Activated CD8-positive, alpha-beta memory T cell treated with anti-CD3 and anti-CD28 coated beads, Interleukin-2, amount 50 U/mL, for 1 hour (primary cell): ENCODE measurements around the gene PLCH2.

Source experiments
- DNase-seq: peaks from one replicate; pipeline ENCODE4 v3.0.0-alpha.2; 2020; ENCODE audit errors: extremely low read depth

PLCH2 gene

GRCh38 chr1:2515763-2516080, 39.6 kb downstream of the PLCH2 start:
- no peak for DNase-seq

- no peak for DNase-seq
These were observed 40.0 kb downstream of the PLCH2 start for GRCh38 chr1:2516124-2516523.

- no peak for DNase-seq
These were observed 40.9 kb downstream of the PLCH2 start for GRCh38 chr1:2516946-2517345.

DNA sequence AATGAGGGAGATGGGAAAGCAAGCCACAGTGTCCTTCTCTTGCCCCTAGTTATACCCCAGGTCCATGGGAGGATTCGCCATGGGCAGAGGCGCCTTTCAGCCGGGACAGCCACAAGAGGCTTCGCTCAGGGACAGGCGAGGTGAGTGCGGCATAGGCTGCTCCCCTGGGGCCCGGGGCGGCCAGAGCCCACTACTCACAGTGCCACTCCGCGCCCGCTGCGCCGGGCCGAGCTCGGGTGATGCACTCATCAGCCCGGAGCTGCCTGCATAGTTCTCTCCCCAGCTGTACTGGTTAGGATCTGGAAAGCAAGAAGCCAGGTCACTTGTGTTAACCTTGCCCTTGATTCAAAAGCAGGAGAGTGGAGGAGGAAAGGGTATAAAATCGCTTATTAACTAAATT, 41.9 kb downstream of the PLCH2 start:
- DNase-seq = no peak

GRCh38 chr1:2518528-2518927, 42.4 kb downstream of the PLCH2 start:
- DNase-seq = no peak

- DNase-seq = no peak
These were observed 43.1 kb downstream of the PLCH2 start for GRCh38 chr1:2519029-2519685.

DNA sequence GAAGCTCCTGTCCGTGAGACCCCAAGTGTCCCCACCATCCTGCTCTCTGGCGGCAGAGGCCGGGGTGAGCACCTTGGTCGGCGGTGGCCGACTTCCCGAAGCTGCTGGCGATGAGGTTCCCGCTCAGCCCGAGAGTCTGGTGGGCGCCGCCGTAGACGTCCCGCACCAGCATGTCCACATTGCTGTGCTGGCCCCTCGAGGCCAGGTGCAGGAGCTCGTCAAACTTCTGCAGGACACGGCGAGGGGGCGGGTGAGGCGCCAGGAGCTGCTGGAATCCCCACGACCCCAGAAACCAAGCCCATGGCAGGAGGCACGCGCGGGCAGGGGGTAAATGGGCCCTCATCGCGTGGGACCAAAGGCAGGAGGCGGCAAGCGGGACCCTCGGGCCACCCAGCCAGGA, 43.6 kb downstream of the PLCH2 start:
- DNase-seq = no peak

GRCh38 chr1:2520206-2520605, 44.1 kb downstream of the PLCH2 start:
- no peak for DNase-seq

DNA sequence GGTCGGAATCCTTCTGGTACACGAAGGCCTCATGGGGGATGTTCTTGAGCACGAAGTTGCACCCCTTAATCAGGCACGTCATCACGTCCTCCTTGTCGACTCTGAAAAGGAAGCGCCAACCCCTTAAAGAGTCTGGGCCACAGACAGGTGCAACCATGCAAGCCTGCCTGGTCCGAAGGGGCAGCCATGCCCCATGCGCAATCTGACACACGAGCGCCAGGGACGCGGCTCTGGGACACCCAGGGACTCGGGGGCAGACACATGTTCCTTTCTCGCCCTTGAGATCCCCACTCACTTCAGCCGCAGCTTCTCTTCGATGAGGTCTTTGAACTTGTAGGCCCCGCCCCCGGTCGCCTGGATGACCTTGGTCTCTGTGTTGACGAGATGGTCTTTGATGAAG, 44.7 kb downstream of the PLCH2 start:
- DNase-seq = no peak

DNA sequence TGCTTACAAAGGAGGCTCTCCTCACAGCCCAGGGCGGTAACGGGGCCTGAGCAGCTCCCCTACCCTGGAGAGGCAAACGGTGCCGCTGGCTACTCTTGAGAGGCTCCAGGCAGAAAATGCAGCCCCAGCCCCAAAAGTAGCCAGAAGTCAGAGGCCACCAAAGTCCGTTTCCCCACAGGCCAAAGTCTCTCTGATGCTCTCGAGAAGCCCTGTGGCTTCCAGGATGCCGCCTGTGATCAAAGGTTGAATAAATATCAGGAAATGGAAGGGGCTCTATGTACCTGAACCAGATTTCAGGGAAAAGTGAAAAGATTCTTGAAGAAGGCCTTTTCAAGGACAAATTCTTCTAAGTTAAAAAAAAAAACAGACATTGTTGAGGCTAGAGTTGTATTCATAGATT, 46.1 kb downstream of the PLCH2 start:
- no peak for DNase-seq

GRCh38 chr1:2523191-2523890, 47.3 kb downstream of the PLCH2 start:
- no peak for DNase-seq

GRCh38 chr1:2523891-2524609, 48.0 kb downstream of the PLCH2 start:
- DNase-seq = no peak

DNA sequence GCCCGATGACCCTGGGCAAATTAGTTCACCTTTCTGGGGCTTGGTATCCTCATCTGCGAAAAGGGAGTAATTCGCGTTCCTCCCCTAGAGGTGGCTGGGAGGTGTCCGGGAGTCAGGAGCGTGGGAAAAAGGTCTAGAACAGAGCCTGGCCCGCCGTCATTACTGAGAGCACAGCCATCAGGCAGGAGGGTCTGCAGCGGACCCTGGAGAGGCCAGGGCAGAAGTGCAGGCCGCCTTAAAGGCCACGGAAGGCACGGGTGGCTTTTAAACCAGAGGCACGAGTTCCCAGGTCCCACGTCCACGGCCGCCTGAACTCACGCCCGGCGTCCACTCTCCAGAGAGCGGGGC, 49.5 kb downstream of the PLCH2 start:
- DNase-seq = no peak

GRCh38 chr1:2525920-2526823, 50.1 kb downstream of the PLCH2 start, which contains the start of gene PANK4:
Gene PANK4, minus strand, starts transcription at chr1:2526596. Its CDS starts 9 bp downstream, at chr1:2526587.
- DNase-seq = peak; percentile 61

GRCh38 chr1:2526824-2527555, 50.9 kb downstream of the PLCH2 start:
- no peak for DNase-seq

- DNase-seq = no peak
These were observed 51.4 kb downstream of the PLCH2 start for GRCh38 chr1:2527556-2527860.

GRCh38 chr1:2528016-2528415, 51.9 kb downstream of the PLCH2 start:
- no peak for DNase-seq

DNA sequence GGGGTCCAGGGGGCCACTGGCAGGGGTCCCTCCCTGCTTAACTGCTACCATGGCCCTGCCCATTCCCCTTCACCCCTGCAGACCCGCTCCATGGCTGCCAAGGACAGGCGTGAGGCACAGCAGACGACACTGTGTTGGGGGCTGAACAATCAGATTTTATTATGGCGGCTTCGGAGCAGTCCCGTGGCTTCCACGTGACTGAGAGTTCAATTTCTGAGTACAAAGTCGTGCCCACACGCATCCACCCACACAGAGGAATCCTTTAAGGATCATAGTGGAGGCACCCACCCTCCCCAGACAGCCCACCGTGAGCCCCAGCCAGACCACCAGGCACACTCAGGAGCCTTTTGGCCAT, 52.5 kb downstream of the PLCH2 start:
- DNase-seq = no peak

- DNase-seq = no peak
These were observed 53.1 kb downstream of the PLCH2 start for GRCh38 chr1:2528966-2529783.

- no peak for DNase-seq
These were observed 53.9 kb downstream of the PLCH2 start, which contains the start of gene HES5 for GRCh38 chr1:2529784-2530512. Gene HES5, minus strand, starts transcription at chr1:2530263. Its CDS starts 99 bp downstream, at chr1:2530164.
